NB4 (cell line): Measurements from ENCODE around the gene ZNF77.

ENCODE experiments used
- POLR2A ChIP-seq: IDR thresholded peaks from 2 replicates; pipeline ENCODE4 v1.6.1; 2011; ENCODE audit warnings: mild to moderate bottlenecking; ENCODE audit not compliant: insufficient read length; ENCODE audit errors: extremely low read depth
- TF ChIP-seq, protein P1 (sequence below): IDR thresholded peaks from one replicate; pipeline ENCODE4 v1.5.1; 2012; ENCODE audit warnings: low read depth, low read length
- TF ChIP-seq, protein P2 (sequence below): IDR thresholded peaks from 2 replicates; pipeline ENCODE4 v1.6.1; 2011; ENCODE audit warnings: low read depth, low read length

DNA sequence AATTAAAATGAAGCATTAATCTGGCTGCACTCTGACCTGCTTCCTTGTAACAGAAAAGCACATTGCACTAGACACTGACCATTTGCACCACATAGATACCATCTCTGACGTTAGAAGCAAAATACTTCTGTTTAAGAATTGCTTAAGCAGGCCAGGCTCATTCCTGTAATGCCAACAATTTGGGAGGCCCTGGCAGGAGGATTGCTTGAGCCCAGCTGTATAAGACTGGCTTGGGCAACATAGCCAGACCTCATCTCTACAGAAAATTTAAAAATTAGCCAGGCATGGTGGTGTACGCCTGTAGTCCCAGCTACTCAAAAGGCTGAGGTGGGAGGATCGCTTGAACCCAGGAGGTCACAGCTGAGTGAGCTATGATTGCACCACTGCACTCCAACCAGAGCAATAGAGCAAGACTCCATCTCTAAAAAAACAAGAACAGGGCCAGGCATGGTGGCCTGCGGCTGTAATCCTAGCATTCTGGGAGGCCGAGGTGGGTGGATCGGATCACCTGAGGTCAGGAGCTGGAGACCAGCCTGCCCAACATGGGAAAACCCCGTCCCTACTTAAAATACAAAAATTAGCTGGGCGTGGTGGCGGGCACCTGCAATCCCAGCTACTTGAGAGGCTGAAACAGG lies 25.5 kb upstream of the ZNF77 start:
- TF ChIP-seq, protein P1, sequence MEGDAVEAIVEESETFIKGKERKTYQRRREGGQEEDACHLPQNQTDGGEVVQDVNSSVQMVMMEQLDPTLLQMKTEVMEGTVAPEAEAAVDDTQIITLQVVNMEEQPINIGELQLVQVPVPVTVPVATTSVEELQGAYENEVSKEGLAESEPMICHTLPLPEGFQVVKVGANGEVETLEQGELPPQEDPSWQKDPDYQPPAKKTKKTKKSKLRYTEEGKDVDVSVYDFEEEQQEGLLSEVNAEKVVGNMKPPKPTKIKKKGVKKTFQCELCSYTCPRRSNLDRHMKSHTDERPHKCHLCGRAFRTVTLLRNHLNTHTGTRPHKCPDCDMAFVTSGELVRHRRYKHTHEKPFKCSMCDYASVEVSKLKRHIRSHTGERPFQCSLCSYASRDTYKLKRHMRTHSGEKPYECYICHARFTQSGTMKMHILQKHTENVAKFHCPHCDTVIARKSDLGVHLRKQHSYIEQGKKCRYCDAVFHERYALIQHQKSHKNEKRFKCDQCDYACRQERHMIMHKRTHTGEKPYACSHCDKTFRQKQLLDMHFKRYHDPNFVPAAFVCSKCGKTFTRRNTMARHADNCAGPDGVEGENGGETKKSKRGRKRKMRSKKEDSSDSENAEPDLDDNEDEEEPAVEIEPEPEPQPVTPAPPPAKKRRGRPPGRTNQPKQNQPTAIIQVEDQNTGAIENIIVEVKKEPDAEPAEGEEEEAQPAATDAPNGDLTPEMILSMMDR: no peak
- TF ChIP-seq, protein P2, sequence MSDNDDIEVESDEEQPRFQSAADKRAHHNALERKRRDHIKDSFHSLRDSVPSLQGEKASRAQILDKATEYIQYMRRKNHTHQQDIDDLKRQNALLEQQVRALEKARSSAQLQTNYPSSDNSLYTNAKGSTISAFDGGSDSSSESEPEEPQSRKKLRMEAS: no peak
- no peak for TF ChIP-seq POLR2A
